ENCODE results near the gene NUTM1. TPM values are rescaled to one million over a fixed set of nuclear protein-coding genes. Genes with fewer than 3 reads are reported as not detected.
"Not testable (repeated sequence)": the region's sequence is repeated elsewhere in the genome, so short reads cannot be mapped to it uniquely, and the experiment has no call there.

The NUTM1 gene
- total and polyA plus RNA-seq, 2 experiments from 2014 or later: not detected

DNA sequence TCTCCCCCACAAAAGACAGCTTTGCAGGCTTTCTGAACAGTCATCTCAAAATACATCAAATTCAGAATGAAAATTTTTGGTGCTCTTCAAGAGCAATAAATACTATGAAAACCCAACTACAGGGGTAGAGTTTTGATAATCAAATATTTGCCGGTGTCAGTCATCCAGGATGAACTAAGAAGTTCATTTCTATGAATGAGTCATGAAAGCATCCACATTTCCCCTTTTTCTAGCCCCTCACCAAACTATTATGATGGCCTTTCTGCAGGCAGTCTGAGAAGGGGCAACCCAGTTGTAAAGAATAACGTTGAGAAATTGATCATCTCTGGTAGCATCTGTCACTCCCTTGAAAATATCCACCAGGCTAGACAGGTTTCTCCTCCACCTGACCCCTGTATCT, 27.0 kb downstream of the NUTM1 start:
- H3K79me2 ChIP-seq: peaks cover 6% of the 10 kb centered on the region
- no peak for TF ChIP-seq EZH2phosphoT487 (IDR thresholded peaks at IDR 0.05; ENCODE audit: low read depth, severe bottlenecking, unreplicated experiment)
- TF ChIP-seq EZH2 (IDR thresholded peaks at IDR 0.05; ENCODE audit: borderline replicate concordance): no peak
- TF ChIP-seq, protein P1, sequence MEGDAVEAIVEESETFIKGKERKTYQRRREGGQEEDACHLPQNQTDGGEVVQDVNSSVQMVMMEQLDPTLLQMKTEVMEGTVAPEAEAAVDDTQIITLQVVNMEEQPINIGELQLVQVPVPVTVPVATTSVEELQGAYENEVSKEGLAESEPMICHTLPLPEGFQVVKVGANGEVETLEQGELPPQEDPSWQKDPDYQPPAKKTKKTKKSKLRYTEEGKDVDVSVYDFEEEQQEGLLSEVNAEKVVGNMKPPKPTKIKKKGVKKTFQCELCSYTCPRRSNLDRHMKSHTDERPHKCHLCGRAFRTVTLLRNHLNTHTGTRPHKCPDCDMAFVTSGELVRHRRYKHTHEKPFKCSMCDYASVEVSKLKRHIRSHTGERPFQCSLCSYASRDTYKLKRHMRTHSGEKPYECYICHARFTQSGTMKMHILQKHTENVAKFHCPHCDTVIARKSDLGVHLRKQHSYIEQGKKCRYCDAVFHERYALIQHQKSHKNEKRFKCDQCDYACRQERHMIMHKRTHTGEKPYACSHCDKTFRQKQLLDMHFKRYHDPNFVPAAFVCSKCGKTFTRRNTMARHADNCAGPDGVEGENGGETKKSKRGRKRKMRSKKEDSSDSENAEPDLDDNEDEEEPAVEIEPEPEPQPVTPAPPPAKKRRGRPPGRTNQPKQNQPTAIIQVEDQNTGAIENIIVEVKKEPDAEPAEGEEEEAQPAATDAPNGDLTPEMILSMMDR (IDR thresholded peaks at IDR 0.05; ENCODE audit: poor library complexity): no peak
- H3K36me3 ChIP-seq (replicated peaks; ENCODE audit: insufficient read depth, low read depth): no peaks in the 10 kb centered on the region
- H3K9me2 ChIP-seq (replicated peaks; ENCODE audit: insufficient read depth): no peaks in the 10 kb centered on the region
- H3K27ac ChIP-seq: no peak overlapping the region
- no peak overlapping the region for H2AFZ ChIP-seq
- H3K4me3 ChIP-seq: no peak overlapping the region
- H3K27me3 ChIP-seq: no peaks in the 10 kb centered on the region
- H4K20me1 ChIP-seq (ENCODE audit: insufficient read depth, poor library complexity, severe bottlenecking): no peaks in the 10 kb centered on the region
- DNase-seq (ENCODE audit: low spot score): no peak
- no peaks in the 10 kb centered on the region for H3K9me3 ChIP-seq (ENCODE audit: low read depth)
- 72% methylated on average over 2 of the region's 2 CpGs for WGBS (ENCODE audit: low lambda C conversion rate, missing lambda C conversion rate)
- H3K4me2 ChIP-seq: no peak overlapping the region
- H3K4me1 ChIP-seq (ENCODE audit: insufficient read depth): peaks cover 9% of the 10 kb centered on the region

DNA sequence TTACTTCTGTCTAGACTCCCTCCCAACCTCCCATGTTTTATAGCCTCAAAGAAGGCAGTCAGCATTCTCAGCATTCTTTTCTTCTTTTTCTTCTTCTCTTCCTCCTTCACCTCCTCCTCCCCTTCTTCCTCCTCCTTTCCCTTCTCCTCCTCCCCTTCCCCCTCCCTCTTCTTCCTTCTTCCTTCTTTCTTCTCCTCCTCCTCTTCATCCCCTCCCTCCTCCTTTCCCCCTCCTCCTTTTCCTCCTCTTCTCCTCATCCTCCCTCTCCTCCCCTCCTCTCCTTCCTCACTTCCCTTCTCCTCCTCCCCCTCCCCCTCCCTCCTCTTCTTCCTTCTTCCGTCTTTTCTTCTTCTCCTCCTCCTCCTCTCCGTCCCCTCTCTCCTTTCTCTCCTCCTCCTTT, 27.5 kb downstream of the NUTM1 start:
- DNase-seq (ENCODE audit: low spot score): no peak
- H2AFZ ChIP-seq: no peak overlapping the region
- no peaks in the 10 kb centered on the region for H3K27me3 ChIP-seq
- H3K4me3 ChIP-seq: no peak overlapping the region
- TF ChIP-seq, protein P1 (IDR thresholded peaks at IDR 0.05; ENCODE audit: poor library complexity): no peak
- TF ChIP-seq EZH2phosphoT487 (IDR thresholded peaks at IDR 0.05; ENCODE audit: low read depth, severe bottlenecking, unreplicated experiment) (no peak), EZH2 (IDR thresholded peaks at IDR 0.05; ENCODE audit: borderline replicate concordance) (no peak)
- H3K36me3 ChIP-seq (replicated peaks; ENCODE audit: insufficient read depth, low read depth): no peaks in the 10 kb centered on the region
- no peak overlapping the region for H3K27ac ChIP-seq
- WGBS (ENCODE audit: low lambda C conversion rate, missing lambda C conversion rate): no CpG with 5 or more reads among the region's 2 CpGs
- no peaks in the 10 kb centered on the region for H3K9me3 ChIP-seq (ENCODE audit: low read depth)
- no peaks in the 10 kb centered on the region for H4K20me1 ChIP-seq (ENCODE audit: insufficient read depth, poor library complexity, severe bottlenecking)
- peaks cover 9% of the 10 kb centered on the region for H3K4me1 ChIP-seq (ENCODE audit: insufficient read depth)
- no peak overlapping the region for H3K4me2 ChIP-seq
- H3K9me2 ChIP-seq (replicated peaks; ENCODE audit: insufficient read depth): no peaks in the 10 kb centered on the region
- peaks cover under 1% of the 10 kb centered on the region for H3K79me2 ChIP-seq

DNA sequence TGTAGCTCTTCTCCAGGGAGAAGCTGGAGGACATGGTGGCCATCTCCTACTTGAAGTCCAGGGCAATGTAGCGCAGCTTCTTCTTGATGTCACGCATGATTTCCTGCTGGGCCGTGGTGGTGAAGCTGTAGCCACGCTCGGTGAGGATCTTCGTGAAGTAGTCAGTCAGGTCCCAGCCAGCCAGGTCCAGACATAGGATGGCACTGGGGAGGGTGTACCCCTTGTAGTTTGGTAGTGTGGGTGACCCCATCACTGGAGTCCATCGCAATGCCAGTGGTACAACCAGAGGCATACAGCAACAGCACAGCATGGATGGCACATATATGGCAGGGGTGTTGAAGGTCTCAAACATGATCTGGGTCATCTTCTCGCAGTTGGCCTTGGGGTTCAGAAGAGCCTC, 30.8 kb downstream of the NUTM1 start:
- H3K4me1 ChIP-seq (ENCODE audit: insufficient read depth): no peaks in the 10 kb centered on the region
- DNase-seq (ENCODE audit: low spot score): no peak
- H3K9me2 ChIP-seq (replicated peaks; ENCODE audit: insufficient read depth): no peaks in the 10 kb centered on the region
- no peak overlapping the region for H2AFZ ChIP-seq
- H3K79me2 ChIP-seq: no peaks in the 10 kb centered on the region
- H3K27me3 ChIP-seq: no peaks in the 10 kb centered on the region
- no peaks in the 10 kb centered on the region for H4K20me1 ChIP-seq (ENCODE audit: insufficient read depth, poor library complexity, severe bottlenecking)
- 72% methylated on average over 8 of the region's 8 CpGs for WGBS (ENCODE audit: low lambda C conversion rate, missing lambda C conversion rate)
- no peak for TF ChIP-seq EZH2phosphoT487 (IDR thresholded peaks at IDR 0.05; ENCODE audit: low read depth, severe bottlenecking, unreplicated experiment)
- TF ChIP-seq, protein P1 (IDR thresholded peaks at IDR 0.05; ENCODE audit: poor library complexity): no peak
- TF ChIP-seq EZH2 (IDR thresholded peaks at IDR 0.05; ENCODE audit: borderline replicate concordance): no peak
- no peaks in the 10 kb centered on the region for H3K36me3 ChIP-seq (replicated peaks; ENCODE audit: insufficient read depth, low read depth)
- H3K9me3 ChIP-seq (ENCODE audit: low read depth): no peaks in the 10 kb centered on the region
- H3K4me2 ChIP-seq: no peak overlapping the region
- no peak overlapping the region for H3K27ac ChIP-seq
- H3K4me3 ChIP-seq: no peak overlapping the region

DNA sequence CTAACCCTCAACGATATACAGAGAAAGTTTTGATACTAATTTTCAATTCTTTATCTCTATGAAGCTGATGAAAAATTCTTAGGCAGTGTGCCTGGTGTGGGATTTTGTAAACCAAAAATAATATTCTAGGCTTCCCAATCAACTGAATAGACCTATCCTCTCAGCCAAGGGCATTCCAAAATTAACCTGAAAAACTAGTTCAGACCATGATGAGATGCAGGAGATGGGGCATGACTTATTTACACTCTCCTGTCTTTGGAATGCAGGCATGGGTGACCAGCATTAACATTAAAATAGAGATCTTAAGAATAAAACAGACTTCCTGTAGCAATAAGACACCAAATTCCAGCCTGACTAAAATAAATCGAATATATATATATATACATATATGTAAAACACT, 31.7 kb downstream of the NUTM1 start:
- Histone ChIP-seq H3K27ac (no peak overlapping the region), H2AFZ (no peak overlapping the region), H4K20me1 (ENCODE audit: insufficient read depth, poor library complexity, severe bottlenecking) (no peaks in the 10 kb centered on the region), H3K9me3 (ENCODE audit: low read depth) (no peaks in the 10 kb centered on the region), H3K4me1 (ENCODE audit: insufficient read depth) (no peaks in the 10 kb centered on the region), H3K4me2 (no peak overlapping the region), H3K9me2 (replicated peaks; ENCODE audit: insufficient read depth) (no peaks in the 10 kb centered on the region), H3K36me3 (replicated peaks; ENCODE audit: insufficient read depth, low read depth) (no peaks in the 10 kb centered on the region), H3K79me2 (no peaks in the 10 kb centered on the region), H3K4me3 (no peak overlapping the region), H3K27me3 (no peaks in the 10 kb centered on the region)
- DNase-seq (ENCODE audit: low spot score): no peak
- TF ChIP-seq EZH2 (IDR thresholded peaks at IDR 0.05; ENCODE audit: borderline replicate concordance) (no peak), EZH2phosphoT487 (IDR thresholded peaks at IDR 0.05; ENCODE audit: low read depth, severe bottlenecking, unreplicated experiment) (no peak)
- TF ChIP-seq, protein P1 (IDR thresholded peaks at IDR 0.05; ENCODE audit: poor library complexity): no peak
- WGBS (ENCODE audit: low lambda C conversion rate, missing lambda C conversion rate): 71% methylated on average over 2 of the region's 2 CpGs

DNA sequence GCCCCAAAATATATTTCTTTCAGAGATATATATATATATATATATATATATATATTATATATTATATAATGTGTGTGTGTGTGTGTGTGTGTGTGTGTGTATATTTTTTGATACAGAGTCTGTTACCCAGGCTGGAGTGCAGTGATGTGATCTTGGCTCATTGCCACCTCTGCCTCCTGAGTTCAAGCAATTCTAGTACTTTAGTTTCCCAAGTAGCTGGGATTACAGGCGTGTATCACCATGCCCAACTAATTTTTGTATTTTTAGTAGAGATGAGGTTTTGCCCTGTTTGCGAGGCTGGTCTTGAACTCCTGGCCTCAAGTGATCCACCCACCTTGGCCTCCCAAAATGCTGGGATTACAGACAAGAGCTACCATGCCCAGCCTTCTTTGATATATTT, 32.4 kb downstream of the NUTM1 start:
- not testable (repeated sequence) for H3K36me3 ChIP-seq (replicated peaks; ENCODE audit: insufficient read depth, low read depth); H3K27ac ChIP-seq; H3K9me3 ChIP-seq (ENCODE audit: low read depth); H3K4me1 ChIP-seq (ENCODE audit: insufficient read depth); H3K4me3 ChIP-seq; DNase-seq (ENCODE audit: low spot score); H3K27me3 ChIP-seq; H2AFZ ChIP-seq; H3K4me2 ChIP-seq; H3K79me2 ChIP-seq; H4K20me1 ChIP-seq (ENCODE audit: insufficient read depth, poor library complexity, severe bottlenecking); H3K9me2 ChIP-seq (replicated peaks; ENCODE audit: insufficient read depth)
- WGBS (ENCODE audit: low lambda C conversion rate, missing lambda C conversion rate): 98% methylated on average over 2 of the region's 2 CpGs
